SK-N-SH (cell line): ENCODE results near the gene TOR4A. TPM values are rescaled to one million over a fixed set of nuclear protein-coding genes. Genes with fewer than 3 reads are reported as not detected.

Experiments
- CTCF ChIA-PET: fragments of 300-600, 350-600 bp; formaldehyde crosslinking; extraction: SDS; loops from one replicate; lab custom pipeline; 2021; lab: Yijun Ruan, JAX
- POLR2A ChIA-PET: fragments of 350-600 bp; sonication (Branson Sonifier 250); formaldehyde crosslinking; extraction: SDS; loops from one replicate; lab custom pipeline; 2020; ENCODE audit warnings: antibody characterized with exemption, inconsistent platforms; lab: Yijun Ruan, JAX
- DNase-seq: peaks from one replicate; pipeline ENCODE4 v3.0.0; 2012
- H2AFZ ChIP-seq: fragments of 200-600 bp; sonication (generic); 2 replicates; pipeline ENCODE4 v1.8.1; 2016; ENCODE audit warnings: antibody characterized with exemption, mild to moderate bottlenecking, low read depth
- H3F3A ChIP-seq: fragments of 200-600 bp; sonication (generic); replicated peaks from 2 replicates; pipeline ENCODE3; 2016; ENCODE audit warnings: antibody characterized with exemption, mild to moderate bottlenecking; ENCODE audit not compliant: insufficient read depth
- H3K27ac ChIP-seq, 2 experiments: fragments of 200-500 bp in 1 of 2; fragments of 200-600 bp in 1 of 2; sonication (Bioruptor generic) in 1 of 2; sonication (generic), shearing (Covaris generic) in 1 of 2; 2 replicates each; pipeline versions ENCODE4 v1.5.1 to v1.6.1; 2014 to 2016; ENCODE audit warnings: low read depth in 2 of 2, inconsistent platforms in 1 of 2, low read length in 1 of 2, mild to moderate bottlenecking in 1 of 2, mixed read lengths in 1 of 2
- H3K27me3 ChIP-seq: fragments of 200-600 bp; sonication (generic), shearing (Covaris generic); 2 replicates; pipeline ENCODE4 v1.6.1; 2016; ENCODE audit warnings: mixed run types; ENCODE audit not compliant: insufficient read depth
- H3K36me3 ChIP-seq, 2 experiments: fragments of 200-500 bp in 1 of 2; fragments of 200-600 bp in 1 of 2; sonication (Bioruptor generic) in 1 of 2; sonication (generic) in 1 of 2; replicated peaks in 1 of 2; 2 replicates each; pipeline versions ENCODE3 to v1.5.1; 2014 to 2016; ENCODE audit warnings: low read length in 1 of 2, mild to moderate bottlenecking in 1 of 2; ENCODE audit not compliant: insufficient read depth in 2 of 2, control insufficient read depth in 1 of 2
- H3K4me1 ChIP-seq, 2 experiments: fragments of 200-500 bp in 1 of 2; fragments of 200-600 bp in 1 of 2; sonication (Bioruptor generic) in 1 of 2; sonication (generic), shearing (Covaris generic) in 1 of 2; 2 replicates each; pipeline versions ENCODE4 v1.5.1 to v1.6.1; 2014 to 2016; ENCODE audit warnings: low read depth in 1 of 2, low read length in 1 of 2, mixed run types in 1 of 2; ENCODE audit not compliant: insufficient read depth in 2 of 2, control insufficient read depth in 1 of 2
- H3K4me2 ChIP-seq: fragments of 200-600 bp; sonication (generic), shearing (Covaris generic); 2 replicates; pipeline ENCODE4 v1.6.1; 2017; ENCODE audit warnings: mixed run types
- H3K4me3 ChIP-seq, 2 experiments: fragments of 200-500 bp in 1 of 2; fragments of 200-600 bp in 1 of 2; sonication (Bioruptor generic) in 1 of 2; sonication (generic), shearing (Covaris generic) in 1 of 2; 2 replicates each; pipeline versions ENCODE4 v1.5.1 to v1.8.1; 2014 to 2016; ENCODE audit warnings: low read depth in 2 of 2, inconsistent platforms in 1 of 2, low read length in 1 of 2, mild to moderate bottlenecking in 1 of 2, mixed read lengths in 1 of 2, moderate library complexity in 1 of 2
- H3K79me2 ChIP-seq: fragments of 200-600 bp; sonication (generic); 2 replicates; pipeline ENCODE4 v1.8.1; 2017; ENCODE audit warnings: mild to moderate bottlenecking; ENCODE audit not compliant: insufficient read depth
- H3K9ac ChIP-seq: fragments of 200-600 bp; sonication (generic); 2 replicates; pipeline ENCODE4 v1.6.1; 2017; ENCODE audit warnings: mixed run types
- H3K9me2 ChIP-seq: fragments of 200-600 bp; sonication (generic); 2 replicates; pipeline ENCODE4 v1.6.1; 2017; ENCODE audit warnings: mixed run types
- H3K9me3 ChIP-seq: fragments of 200-600 bp; sonication (generic); 2 replicates; pipeline ENCODE4 v1.6.1; 2017; ENCODE audit warnings: mixed run types, mild to moderate bottlenecking, moderate library complexity
- H4K20me1 ChIP-seq: fragments of 200-600 bp; sonication (generic); 2 replicates; pipeline ENCODE4 v1.6.1; 2017; ENCODE audit warnings: mild to moderate bottlenecking, mixed run types; ENCODE audit not compliant: insufficient read depth
- ELF1 ChIP-seq: IDR thresholded peaks from 2 replicates; pipeline ENCODE4 v1.4.0; 2012
- FOXJ3 ChIP-seq: sonication (generic); formaldehyde crosslinking; IDR thresholded peaks from 2 replicates; pipeline ENCODE4 v1.5.1; 2020; ENCODE audit warnings: mild to moderate bottlenecking, missing genetic modification reagents
- MEF2A ChIP-seq: IDR thresholded peaks from 2 replicates; pipeline ENCODE4 v1.4.0; 2012; ENCODE audit warnings: low read depth, borderline replicate concordance
- NFIC ChIP-seq: IDR thresholded peaks from 2 replicates; pipeline ENCODE4 v1.4.0; 2012; ENCODE audit warnings: borderline replicate concordance
- RAD21 ChIP-seq: IDR thresholded peaks from 2 replicates; pipeline ENCODE4 v1.6.1; 2012; ENCODE audit warnings: mild to moderate bottlenecking, low read length
- SMC3 ChIP-seq: IDR thresholded peaks from 2 replicates; pipeline ENCODE4 v1.6.1; 2012; ENCODE audit warnings: low read depth, low read length, improper control_type of control experiment
- TCF12 ChIP-seq: IDR thresholded peaks from 2 replicates; pipeline ENCODE4 v1.4.0; 2012
- WGBS: methylation state at CpG from one replicate; pipeline ENCODE4 v1.1.6; 2017; ENCODE audit warnings: low lambda C conversion rate; 5-methylcytosine and 5-hydroxymethylcytosine counted together
- polyA plus RNA-seq, 3 experiments: library from polyadenylated mRNA; depleted of rRNA; stranded (reverse); fragments of >200 nt; gene quantifications; 2 replicates each; pipeline ENCODE4 v1.2.3, GENCODE V29; 2012
- TF ChIP-seq, protein P1 (sequence below): fragments of 200-600 bp; sonication (generic); IDR thresholded peaks from 2 replicates; pipeline ENCODE4 v1.6.1; 2017; ENCODE audit warnings: antibody characterized with exemption, mild to moderate bottlenecking, moderate library complexity
- TF ChIP-seq, protein P2 (sequence below): fragments of 150-350 bp; IDR thresholded peaks from 2 replicates; pipeline ENCODE4 v1.6.1; 2017; ENCODE audit warnings: antibody characterized with exemption, low read length, low read depth, borderline replicate concordance

TOR4A gene
- polyA plus RNA-seq, 1 of the 3 experiments (the other 2 are of a cell fraction): 0.81 TPM

DNA sequence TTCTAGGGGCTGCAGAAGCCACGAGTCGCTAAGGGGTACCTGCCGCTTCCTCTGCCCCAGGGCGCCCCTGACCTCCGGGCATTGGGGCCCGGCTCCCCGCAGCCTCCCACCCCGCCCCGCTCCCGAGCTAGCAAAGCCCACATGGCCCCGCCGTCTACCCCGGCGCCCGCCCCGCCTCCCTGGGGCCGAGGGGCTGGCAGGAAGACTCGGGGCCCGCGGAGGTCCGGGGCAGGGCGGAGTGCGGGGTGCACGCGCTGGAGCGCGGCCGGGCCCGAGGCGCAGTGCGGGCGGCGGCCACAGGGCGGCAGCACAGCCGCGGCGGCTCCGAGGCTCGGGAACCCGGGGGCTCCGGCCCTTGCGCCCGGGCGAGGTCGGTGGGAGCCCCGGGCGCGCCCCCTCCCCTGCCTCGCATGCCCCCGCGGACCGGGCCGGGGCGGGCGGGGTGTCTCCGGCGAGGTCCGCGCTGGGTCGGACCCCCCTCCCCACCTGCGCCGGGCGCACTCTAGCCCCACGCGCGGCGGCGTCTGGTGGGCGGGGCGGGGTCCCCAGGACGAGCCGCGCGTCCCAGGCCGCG, 17.8 kb downstream of the TOR4A start:
- H3K9me3 ChIP-seq: no peaks in the 10 kb centered on the region
- 0% methylated on average over 2 of the region's 76 CpGs for WGBS
- no peaks in the 10 kb centered on the region for H3K9me2 ChIP-seq
- no peak overlapping the region for H3K9ac ChIP-seq
- no peak for TF ChIP-seq TCF12
- TF ChIP-seq, protein P1, sequence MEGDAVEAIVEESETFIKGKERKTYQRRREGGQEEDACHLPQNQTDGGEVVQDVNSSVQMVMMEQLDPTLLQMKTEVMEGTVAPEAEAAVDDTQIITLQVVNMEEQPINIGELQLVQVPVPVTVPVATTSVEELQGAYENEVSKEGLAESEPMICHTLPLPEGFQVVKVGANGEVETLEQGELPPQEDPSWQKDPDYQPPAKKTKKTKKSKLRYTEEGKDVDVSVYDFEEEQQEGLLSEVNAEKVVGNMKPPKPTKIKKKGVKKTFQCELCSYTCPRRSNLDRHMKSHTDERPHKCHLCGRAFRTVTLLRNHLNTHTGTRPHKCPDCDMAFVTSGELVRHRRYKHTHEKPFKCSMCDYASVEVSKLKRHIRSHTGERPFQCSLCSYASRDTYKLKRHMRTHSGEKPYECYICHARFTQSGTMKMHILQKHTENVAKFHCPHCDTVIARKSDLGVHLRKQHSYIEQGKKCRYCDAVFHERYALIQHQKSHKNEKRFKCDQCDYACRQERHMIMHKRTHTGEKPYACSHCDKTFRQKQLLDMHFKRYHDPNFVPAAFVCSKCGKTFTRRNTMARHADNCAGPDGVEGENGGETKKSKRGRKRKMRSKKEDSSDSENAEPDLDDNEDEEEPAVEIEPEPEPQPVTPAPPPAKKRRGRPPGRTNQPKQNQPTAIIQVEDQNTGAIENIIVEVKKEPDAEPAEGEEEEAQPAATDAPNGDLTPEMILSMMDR: peak; percentile 26; the same call in 1 of the 2 replicates
- TF ChIP-seq SMC3: peak; percentile 61
- peak; percentile 37 for TF ChIP-seq RAD21
- TF ChIP-seq, all 33 proteins: peak for 3
- Histone ChIP-seq H3K27me3 (no peaks in the 10 kb centered on the region), H3K4me3 (peak overlapping the region; percentile 37 to 52; a peak in 3 of 4 replicates), H2AFZ (no peak overlapping the region), H3K4me2 (peak overlapping the region; percentile 71), H3K4me1 (peaks cover 0 to 23% of the 10 kb centered on the region in 2 experiments; a peak in 2 of 4 replicates), H3K36me3 (no peaks in the 10 kb centered on the region), H4K20me1 (no peaks in the 10 kb centered on the region), H3F3A (peaks cover 3% of the 10 kb centered on the region), H3K79me2 (no peaks in the 10 kb centered on the region), H3K27ac (peak overlapping the region in 1 of 2 experiments; percentile 28; a peak in 1 of 4 replicates)
- ChIA-PET POLR2A (no interaction called here), CTCF (interaction anchor here (0.6 to 3.1 kb wide), 14 partner anchors 7 to 326 kb away, joined by 3 to 14 read pairs (median 4); partner anchors contain the start of genes EXD3, NRARP and TOR4A)
- DNase-seq: peak; percentile 97

DNA sequence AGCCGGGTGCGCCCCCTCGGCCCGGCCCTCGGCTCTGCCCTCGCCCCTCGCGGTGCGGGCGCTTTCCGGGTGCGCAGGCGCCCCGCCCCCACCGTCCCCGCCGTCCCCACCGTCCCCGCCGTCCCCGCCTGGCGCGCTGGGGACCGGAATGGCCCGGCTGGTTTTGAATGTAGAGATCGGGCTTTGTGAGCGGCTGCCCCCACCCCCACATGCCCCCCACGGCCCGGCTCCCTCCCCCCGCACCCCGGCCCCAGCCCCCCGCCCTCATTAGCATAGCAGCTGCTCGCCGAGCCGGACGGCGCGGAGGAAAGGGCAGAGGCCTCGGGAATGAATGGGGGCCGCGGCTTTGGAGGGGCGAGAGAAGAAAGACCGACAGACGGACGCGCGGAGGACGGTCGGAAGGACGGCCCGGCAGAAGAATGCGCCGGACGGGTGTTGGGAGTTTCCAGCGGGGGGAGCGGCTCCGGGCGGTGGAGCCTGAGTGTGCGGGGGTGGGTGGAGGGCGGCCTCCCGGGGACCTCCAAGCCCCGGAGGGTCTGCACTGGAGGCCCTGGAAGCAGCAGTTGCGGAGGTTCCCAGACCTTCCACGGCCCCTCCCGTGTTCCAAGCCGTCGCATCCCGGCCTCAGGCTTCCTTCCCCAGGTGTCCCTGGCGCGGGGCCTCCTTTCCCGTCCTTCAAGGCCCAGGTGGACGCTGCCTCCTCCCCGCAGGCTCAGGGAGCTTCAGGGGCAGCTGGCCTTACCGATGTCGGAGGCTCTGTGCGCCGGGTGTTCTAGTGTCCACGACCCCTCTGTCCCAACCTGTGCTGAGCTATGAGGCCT, 18.5 kb downstream of the TOR4A start:
- TF ChIP-seq SMC3: no peak
- no peak for TF ChIP-seq TCF12
- TF ChIP-seq FOXJ3 (CRISPR knock-in tag): no peak
- TF ChIP-seq, protein P2, sequence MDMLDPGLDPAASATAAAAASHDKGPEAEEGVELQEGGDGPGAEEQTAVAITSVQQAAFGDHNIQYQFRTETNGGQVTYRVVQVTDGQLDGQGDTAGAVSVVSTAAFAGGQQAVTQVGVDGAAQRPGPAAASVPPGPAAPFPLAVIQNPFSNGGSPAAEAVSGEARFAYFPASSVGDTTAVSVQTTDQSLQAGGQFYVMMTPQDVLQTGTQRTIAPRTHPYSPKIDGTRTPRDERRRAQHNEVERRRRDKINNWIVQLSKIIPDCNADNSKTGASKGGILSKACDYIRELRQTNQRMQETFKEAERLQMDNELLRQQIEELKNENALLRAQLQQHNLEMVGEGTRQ: no peak
- no peak for TF ChIP-seq ELF1
- TF ChIP-seq NFIC: no peak
- TF ChIP-seq MEF2A: no peak
- Histone ChIP-seq H4K20me1 (no peaks in the 10 kb centered on the region), H3F3A (peaks cover 4% of the 10 kb centered on the region), H3K9me2 (no peaks in the 10 kb centered on the region), H3K27ac (peak overlapping the region in 1 of 2 experiments; percentile 70; a peak in 2 of 4 replicates), H3K27me3 (no peaks in the 10 kb centered on the region), H3K9ac (no peak overlapping the region), H3K79me2 (no peaks in the 10 kb centered on the region), H3K36me3 (no peaks in the 10 kb centered on the region), H2AFZ (no peak overlapping the region), H3K9me3 (no peaks in the 10 kb centered on the region), H3K4me3 (peak overlapping the region; percentile 37 to 52; a peak in 2 of 4 replicates), H3K4me2 (no peak overlapping the region), H3K4me1 (peaks cover 0 to 23% of the 10 kb centered on the region in 2 experiments; a peak in 2 of 4 replicates)
- ChIA-PET CTCF (interaction anchor here (1.1 to 2.2 kb wide), 8 partner anchors 9 to 325 kb away, joined by 3 to 14 read pairs (median 5); partner anchors contain the start of genes EXD3 and TOR4A), POLR2A (interaction anchor here (1.2 kb wide), 1 partner anchor 55 kb away, joined by 4 read pairs; the partner anchor contains the start of gene TUBB4B)
- peak; percentile 76 for DNase-seq
- 64% methylated on average over 39 of the region's 78 CpGs for WGBS
